NB4 (cell line): ENCODE measurements around the gene DBNL.

Experiments
- MYC ChIP-seq: IDR thresholded peaks from 2 replicates; pipeline ENCODE4 v1.6.1; 2011; ENCODE audit warnings: low read depth, low read length
- POLR2A ChIP-seq: IDR thresholded peaks from 2 replicates; pipeline ENCODE4 v1.6.1; 2011; ENCODE audit warnings: mild to moderate bottlenecking; ENCODE audit not compliant: insufficient read length; ENCODE audit errors: extremely low read depth
- TF ChIP-seq, protein P1 (sequence below): IDR thresholded peaks from one replicate; pipeline ENCODE4 v1.5.1; 2012; ENCODE audit warnings: low read depth, low read length
- TF ChIP-seq, protein P2 (sequence below): IDR thresholded peaks from 2 replicates; pipeline ENCODE4 v1.6.1; 2011; ENCODE audit warnings: low read depth, low read length

DNA sequence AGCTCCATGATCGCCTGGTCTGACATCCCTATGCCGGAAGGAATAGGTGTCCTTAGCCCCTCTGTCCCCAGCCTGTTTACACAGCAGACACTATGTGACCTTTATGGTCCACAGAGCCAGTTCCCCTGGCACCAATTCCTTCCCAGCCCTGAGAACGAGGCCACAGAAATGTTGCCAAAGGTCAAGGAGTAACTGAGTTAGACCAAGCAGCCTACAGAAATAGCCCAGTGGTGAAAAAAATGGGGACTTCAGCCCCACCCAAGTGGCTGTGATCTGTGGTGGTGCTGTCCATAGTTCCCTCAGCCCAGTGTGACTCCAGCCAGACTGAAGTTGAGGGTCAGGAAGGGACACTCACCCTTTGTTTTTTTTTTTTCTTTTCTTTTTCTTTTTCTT, 18.4 kb downstream of the DBNL start:
- TF ChIP-seq, protein P1, sequence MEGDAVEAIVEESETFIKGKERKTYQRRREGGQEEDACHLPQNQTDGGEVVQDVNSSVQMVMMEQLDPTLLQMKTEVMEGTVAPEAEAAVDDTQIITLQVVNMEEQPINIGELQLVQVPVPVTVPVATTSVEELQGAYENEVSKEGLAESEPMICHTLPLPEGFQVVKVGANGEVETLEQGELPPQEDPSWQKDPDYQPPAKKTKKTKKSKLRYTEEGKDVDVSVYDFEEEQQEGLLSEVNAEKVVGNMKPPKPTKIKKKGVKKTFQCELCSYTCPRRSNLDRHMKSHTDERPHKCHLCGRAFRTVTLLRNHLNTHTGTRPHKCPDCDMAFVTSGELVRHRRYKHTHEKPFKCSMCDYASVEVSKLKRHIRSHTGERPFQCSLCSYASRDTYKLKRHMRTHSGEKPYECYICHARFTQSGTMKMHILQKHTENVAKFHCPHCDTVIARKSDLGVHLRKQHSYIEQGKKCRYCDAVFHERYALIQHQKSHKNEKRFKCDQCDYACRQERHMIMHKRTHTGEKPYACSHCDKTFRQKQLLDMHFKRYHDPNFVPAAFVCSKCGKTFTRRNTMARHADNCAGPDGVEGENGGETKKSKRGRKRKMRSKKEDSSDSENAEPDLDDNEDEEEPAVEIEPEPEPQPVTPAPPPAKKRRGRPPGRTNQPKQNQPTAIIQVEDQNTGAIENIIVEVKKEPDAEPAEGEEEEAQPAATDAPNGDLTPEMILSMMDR = no peak
- TF ChIP-seq, protein P2, sequence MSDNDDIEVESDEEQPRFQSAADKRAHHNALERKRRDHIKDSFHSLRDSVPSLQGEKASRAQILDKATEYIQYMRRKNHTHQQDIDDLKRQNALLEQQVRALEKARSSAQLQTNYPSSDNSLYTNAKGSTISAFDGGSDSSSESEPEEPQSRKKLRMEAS = no peak
- TF ChIP-seq POLR2A (no peak), MYC (no peak)
